DND-41 (cell line): Measurements from ENCODE around the gene TYW1B.
"Not testable (repeated sequence)": the region's sequence is repeated elsewhere in the genome, so short reads cannot be mapped to it uniquely, and the experiment has no call there.

Source experiments
- EZH2 ChIP-seq: IDR thresholded peaks from 3 replicates; pipeline ENCODE4 v1.6.1; 2012; ENCODE audit warnings: borderline replicate concordance, low read depth, mild to moderate bottlenecking, moderate library complexity, low read length, inconsistent platforms; ENCODE audit not compliant: severe bottlenecking
- TF ChIP-seq, protein P1 (sequence below): IDR thresholded peaks from 2 replicates; pipeline ENCODE4 v1.5.1; 2012; ENCODE audit warnings: borderline replicate concordance, low read length, moderate library complexity, mild to moderate bottlenecking; ENCODE audit not compliant: poor library complexity, severe bottlenecking; ENCODE audit errors: extremely low read depth

DNA sequence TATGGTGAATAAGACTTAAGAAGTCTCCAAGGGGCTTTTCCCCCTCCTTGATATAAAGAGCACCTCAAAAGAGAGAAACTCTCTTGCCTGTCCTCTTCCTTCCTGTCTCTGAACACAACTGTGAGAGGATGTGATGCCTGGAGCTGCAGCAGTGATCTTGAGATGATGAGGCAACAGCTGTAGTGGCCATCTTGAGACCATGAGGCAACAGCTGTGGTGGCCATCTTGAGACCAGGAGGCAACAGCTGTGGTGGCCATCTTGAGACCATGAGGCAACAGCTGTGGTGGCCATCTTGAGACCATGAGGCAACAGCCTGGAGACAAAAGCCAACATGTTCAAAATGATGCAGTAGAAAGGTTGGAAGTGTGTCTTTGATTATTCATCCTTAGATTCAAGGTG, 277.5 kb downstream of the TYW1B start:
- TF ChIP-seq, protein P1, sequence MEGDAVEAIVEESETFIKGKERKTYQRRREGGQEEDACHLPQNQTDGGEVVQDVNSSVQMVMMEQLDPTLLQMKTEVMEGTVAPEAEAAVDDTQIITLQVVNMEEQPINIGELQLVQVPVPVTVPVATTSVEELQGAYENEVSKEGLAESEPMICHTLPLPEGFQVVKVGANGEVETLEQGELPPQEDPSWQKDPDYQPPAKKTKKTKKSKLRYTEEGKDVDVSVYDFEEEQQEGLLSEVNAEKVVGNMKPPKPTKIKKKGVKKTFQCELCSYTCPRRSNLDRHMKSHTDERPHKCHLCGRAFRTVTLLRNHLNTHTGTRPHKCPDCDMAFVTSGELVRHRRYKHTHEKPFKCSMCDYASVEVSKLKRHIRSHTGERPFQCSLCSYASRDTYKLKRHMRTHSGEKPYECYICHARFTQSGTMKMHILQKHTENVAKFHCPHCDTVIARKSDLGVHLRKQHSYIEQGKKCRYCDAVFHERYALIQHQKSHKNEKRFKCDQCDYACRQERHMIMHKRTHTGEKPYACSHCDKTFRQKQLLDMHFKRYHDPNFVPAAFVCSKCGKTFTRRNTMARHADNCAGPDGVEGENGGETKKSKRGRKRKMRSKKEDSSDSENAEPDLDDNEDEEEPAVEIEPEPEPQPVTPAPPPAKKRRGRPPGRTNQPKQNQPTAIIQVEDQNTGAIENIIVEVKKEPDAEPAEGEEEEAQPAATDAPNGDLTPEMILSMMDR: not testable (repeated sequence)
- TF ChIP-seq EZH2: not testable (repeated sequence)
